ENCODE measurements around the gene C1QTNF1. TPM values are rescaled to one million over a fixed set of nuclear protein-coding genes. Genes with fewer than 3 reads are reported as not detected.

Gene C1QTNF1
- total RNA-seq, 2 experiments from 2014 or later, result not detected

DNA sequence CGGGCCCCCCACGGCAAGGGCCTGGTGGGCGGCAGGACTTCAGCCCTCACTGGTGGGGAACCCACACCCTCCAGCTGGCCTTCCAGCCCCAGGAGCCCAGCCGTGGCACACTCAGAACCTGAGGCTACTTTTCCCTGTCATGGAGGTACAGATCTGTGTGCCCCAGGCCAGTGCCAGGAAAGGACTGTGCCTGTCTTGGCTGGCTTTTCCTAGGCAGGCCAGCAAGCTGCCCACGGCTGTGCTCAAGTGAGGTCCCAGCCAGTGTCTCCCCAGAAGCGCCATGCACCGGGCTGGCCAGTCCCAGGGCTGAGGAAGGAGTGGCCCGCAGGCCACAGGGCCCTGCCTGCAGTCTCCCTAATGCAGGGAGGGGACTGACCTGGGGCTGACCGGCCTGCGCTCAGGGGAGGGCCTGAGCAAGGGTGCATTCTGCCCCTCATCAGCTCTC, 67.3 kb downstream of the C1QTNF1 start:
- H3K27me3 Mint-ChIP-seq, result peaks cover 10% of the 10 kb centered on the region
- H3K36me3 Mint-ChIP-seq, result no peaks in the 10 kb centered on the region
- CTCF ChIA-PET, result interaction anchor here (1.4 kb wide), 1 partner anchor 302 kb away, joined by 4 read pairs; no protein-coding TSS in a partner anchor
- peaks cover 8% of the 10 kb centered on the region for H3K4me1 Mint-ChIP-seq
- no peak overlapping the region for H3K4me3 Mint-ChIP-seq
- ATAC-seq, result no peak
- no peak for DNase-seq
- no peak overlapping the region for H3K27ac Mint-ChIP-seq
- no peaks in the 10 kb centered on the region for H3K9me3 Mint-ChIP-seq (ENCODE audit: low read depth)

DNA sequence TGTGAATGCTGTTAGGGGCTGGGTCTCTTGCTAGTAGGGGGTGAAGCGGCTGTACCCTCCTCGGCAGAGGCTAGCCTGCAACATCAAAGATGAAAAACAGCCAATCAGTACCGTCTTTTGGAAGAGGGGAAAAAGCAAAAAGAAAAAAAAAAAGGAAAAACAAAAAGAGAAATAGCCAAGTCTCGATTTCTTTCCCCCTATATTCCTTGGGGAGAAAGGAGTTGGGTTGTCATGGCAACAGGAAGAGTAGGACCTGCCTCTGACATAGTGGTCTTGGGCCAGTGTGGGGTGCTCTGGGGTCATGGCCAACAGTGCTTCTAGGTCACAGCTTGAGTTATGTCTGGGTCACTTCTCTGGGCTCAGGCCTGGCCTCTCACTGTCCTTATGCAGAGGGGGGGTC, 68.6 kb downstream of the C1QTNF1 start:
- no peaks in the 10 kb centered on the region for H3K36me3 Mint-ChIP-seq
- no peak overlapping the region for H3K27ac Mint-ChIP-seq
- peaks cover 10% of the 10 kb centered on the region for H3K27me3 Mint-ChIP-seq
- no peaks in the 10 kb centered on the region for H3K9me3 Mint-ChIP-seq (ENCODE audit: low read depth)
- ATAC-seq (no peak), DNase-seq (no peak)
- H3K4me3 Mint-ChIP-seq, result no peak overlapping the region
- H3K4me1 Mint-ChIP-seq, result peaks cover 8% of the 10 kb centered on the region
- CTCF ChIA-PET, result interaction anchor here (2.0 kb wide), 1 partner anchor 298 kb away, joined by 10 read pairs; no protein-coding TSS in a partner anchor

DNA sequence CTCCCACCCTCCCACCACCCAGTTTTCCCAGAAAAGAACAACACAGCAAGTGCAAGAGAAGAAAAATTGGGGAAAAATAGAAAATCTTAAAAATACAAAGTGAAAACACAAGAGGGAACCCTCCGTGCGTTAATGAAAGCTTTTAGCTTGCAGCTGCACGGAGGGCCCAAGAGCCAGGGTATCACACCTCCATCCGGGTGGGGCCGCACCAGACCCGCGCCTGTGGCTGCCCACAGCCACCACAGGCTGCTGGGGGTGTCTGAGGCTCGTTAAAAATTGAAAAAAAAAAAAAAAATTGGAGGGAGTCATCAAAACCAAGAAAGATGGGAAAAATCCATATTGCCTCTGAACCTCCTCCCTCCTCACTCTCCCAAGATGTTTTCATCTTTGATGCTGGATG, 69.3 kb downstream of the C1QTNF1 start:
- CTCF ChIA-PET, result interaction anchor here (0.8 to 2.0 kb wide), 5 partner anchors 8 to 308 kb away, joined by 3 to 13 read pairs (median 4); no protein-coding TSS in a partner anchor
- peaks cover 17% of the 10 kb centered on the region for H3K27me3 Mint-ChIP-seq
- H3K4me3 Mint-ChIP-seq, result no peak overlapping the region
- no peak for DNase-seq
- ATAC-seq, result no peak
- no peaks in the 10 kb centered on the region for H3K36me3 Mint-ChIP-seq
- H3K4me1 Mint-ChIP-seq, result peaks cover 8% of the 10 kb centered on the region
- H3K9me3 Mint-ChIP-seq (ENCODE audit: low read depth), result no peaks in the 10 kb centered on the region
- H3K27ac Mint-ChIP-seq, result no peak overlapping the region

DNA sequence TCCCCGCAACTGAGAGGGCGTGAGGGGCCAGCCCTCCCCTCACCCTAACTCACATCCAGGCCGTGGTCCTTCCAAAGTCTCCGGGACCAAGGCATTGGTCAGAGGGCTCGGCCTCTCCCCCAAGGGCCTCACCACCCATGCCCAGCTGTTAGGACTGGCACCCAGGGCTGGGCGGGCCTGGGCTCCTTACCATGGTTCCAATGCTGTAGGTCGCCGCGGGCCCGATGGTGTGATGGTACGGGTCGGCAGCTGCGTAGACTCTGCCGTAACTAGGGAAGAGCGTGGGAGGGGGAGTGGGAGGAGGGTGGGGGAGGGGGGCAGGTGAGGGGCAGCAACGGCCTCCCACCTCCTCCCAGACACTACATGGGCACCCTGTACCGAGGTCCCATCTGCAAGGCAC, 70.3 kb downstream of the C1QTNF1 start:
- DNase-seq (no peak), ATAC-seq (no peak)
- H3K4me3 Mint-ChIP-seq, result no peak overlapping the region
- H3K9me3 Mint-ChIP-seq (ENCODE audit: low read depth), result no peaks in the 10 kb centered on the region
- no peak overlapping the region for H3K27ac Mint-ChIP-seq
- CTCF ChIA-PET, result interaction anchor here (1.2 to 2.0 kb wide), 3 partner anchors 297 to 307 kb away, joined by 3 to 13 read pairs (median 10); no protein-coding TSS in a partner anchor
- peaks cover 8% of the 10 kb centered on the region for H3K4me1 Mint-ChIP-seq
- no peaks in the 10 kb centered on the region for H3K36me3 Mint-ChIP-seq
- peaks cover 18% of the 10 kb centered on the region for H3K27me3 Mint-ChIP-seq

DNA sequence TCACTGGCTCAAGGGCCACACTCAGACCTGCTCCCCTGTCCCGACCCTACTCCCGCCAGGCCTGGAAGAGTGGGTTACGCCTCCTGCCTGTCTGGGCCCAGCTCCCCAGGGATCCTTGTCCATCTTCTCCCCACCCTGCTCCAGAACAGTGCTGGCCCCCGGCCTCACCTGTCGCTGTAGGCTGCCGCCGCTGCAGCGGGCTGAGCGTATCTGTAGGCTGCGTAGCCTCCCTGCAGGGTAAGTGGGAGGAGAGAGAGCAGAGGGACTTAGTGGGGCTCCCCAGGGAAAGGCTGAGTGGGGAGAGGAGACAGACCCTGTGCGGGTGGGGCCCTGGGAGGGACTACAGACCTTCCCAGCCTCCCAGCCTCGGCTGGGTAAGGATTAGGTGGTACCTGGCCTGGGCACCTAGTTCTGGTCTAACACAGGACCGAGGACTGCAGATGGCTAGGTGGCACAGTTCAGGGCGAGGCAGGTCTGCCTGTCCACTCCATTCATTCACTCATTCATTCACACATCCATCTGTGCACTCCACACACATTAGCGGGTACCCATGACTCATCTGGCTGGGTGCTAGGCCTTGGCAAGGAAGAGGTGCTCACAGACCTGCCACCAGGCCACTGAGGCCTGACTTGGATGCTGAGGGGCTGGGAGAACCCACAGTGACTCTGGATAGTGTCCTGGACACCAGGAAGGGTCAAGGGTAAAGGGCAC, 71.5 kb downstream of the C1QTNF1 start:
- no peak overlapping the region for H3K4me3 Mint-ChIP-seq
- peaks cover 8% of the 10 kb centered on the region for H3K4me1 Mint-ChIP-seq
- no peak overlapping the region for H3K27ac Mint-ChIP-seq
- no peaks in the 10 kb centered on the region for H3K9me3 Mint-ChIP-seq (ENCODE audit: low read depth)
- H3K27me3 Mint-ChIP-seq, result peaks cover 18% of the 10 kb centered on the region
- CTCF ChIA-PET, result interaction anchor here (0.7 kb wide), 1 partner anchor 296 kb away, joined by 3 read pairs; no protein-coding TSS in a partner anchor
- no peaks in the 10 kb centered on the region for H3K36me3 Mint-ChIP-seq
- ATAC-seq (no peak), DNase-seq (no peak)

DNA sequence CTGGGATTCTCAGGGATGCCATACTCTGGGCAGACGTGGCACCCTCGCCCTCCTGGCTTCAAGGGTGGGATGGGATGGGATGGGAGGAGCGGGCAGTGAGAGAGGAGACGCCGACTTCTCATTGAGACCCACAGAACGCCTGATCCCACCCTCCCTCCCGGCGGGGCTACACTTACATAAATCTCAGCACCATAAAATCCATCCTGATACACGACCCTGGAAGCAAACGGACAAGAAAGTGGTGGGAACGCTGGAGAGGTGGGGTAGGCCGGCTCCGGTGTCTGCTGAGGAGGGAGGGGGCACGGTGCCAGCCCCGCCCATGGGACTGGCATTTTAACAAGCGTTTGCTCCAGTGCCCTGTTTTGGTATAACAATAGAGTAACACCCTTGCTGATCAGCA, 72.5 kb downstream of the C1QTNF1 start:
- H3K27me3 Mint-ChIP-seq, result peaks cover 18% of the 10 kb centered on the region
- DNase-seq (no peak), ATAC-seq (no peak)
- H3K4me3 Mint-ChIP-seq, result no peak overlapping the region
- H3K27ac Mint-ChIP-seq, result no peak overlapping the region
- CTCF ChIA-PET, result no interaction called here
- H3K36me3 Mint-ChIP-seq, result no peaks in the 10 kb centered on the region
- H3K4me1 Mint-ChIP-seq, result peaks cover 8% of the 10 kb centered on the region
- H3K9me3 Mint-ChIP-seq (ENCODE audit: low read depth), result no peaks in the 10 kb centered on the region

DNA sequence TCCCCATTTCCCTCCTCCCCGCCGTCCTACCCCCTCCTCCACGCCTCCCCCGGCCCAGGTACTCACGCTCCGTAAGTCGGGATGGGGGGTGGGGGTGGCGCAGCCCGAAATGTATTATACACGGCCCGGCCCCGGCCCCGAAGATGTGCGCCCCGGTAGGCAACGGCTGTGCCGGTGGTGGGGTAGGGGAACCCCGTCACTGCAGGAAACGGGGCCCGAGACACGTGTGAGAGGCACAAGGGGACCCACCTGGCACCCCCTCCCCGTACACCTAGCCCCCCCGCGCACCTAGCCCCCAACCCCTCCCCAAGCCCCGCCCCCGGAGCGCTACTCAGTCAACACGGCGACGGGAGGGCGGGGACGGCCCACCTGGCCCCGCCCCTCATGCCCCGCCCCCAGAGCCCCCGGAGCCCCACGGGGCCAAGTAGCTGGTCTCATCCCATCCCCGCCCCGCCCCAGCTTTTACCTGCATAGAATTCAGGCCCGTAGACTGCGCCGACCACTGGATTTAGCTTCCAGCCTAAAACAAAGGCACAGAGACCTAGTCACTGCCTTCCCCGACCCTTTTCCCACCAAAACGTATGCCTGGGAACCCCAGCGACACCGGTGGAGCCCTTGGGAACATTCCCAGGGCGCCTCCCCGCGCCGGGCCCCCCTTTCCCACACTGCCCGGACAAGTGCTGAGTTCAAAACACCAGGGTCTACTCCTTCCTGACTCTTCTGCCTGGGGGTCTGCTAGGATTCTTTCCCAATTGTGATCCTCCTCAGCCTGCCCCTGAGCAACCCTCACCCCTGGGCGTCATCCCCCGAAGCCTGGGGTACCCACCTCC, 73.5 kb downstream of the C1QTNF1 start:
- Mint-ChIP-seq H3K4me1 (peaks cover 7% of the 10 kb centered on the region), H3K36me3 (no peaks in the 10 kb centered on the region), H3K27me3 (peaks cover 18% of the 10 kb centered on the region), H3K4me3 (no peak overlapping the region), H3K27ac (no peak overlapping the region), H3K9me3 (ENCODE audit: low read depth) (no peaks in the 10 kb centered on the region)
- no peak for DNase-seq
- CTCF ChIA-PET, result interaction anchor here (1.0 to 1.9 kb wide), 2 partner anchors 15 to 294 kb away, joined by 3 to 4 read pairs; no protein-coding TSS in a partner anchor
- no peak for ATAC-seq

DNA sequence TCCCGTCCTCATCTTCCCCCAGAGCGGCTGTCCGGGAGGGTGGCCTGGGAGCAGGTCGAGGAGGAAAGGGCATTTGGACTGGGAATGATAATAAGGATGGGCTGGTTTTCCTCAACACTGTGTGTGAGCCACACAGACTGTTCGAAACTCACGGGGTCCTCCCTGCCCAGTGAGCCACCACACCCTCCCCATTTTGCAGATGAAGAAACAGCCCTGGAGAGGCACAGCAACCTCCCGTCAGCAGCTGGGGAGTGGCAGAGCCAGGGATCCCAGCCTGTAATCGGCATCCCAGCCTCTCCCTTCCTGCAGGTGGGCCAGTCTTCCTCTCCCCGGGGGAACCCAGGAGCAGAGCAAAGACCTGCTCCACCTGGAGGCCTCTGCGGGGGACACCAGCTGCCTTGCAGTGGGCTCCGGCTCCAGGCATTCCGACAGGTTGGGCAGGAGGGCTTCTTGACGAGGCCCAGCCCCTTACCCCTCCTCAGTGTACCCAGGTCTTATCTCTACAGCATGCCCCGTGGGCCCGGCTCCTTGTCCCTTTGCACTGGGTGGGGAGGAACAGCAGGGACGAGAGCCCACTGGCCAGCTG, 74.4 kb downstream of the C1QTNF1 start:
- H3K4me3 Mint-ChIP-seq, result no peak overlapping the region
- H3K27ac Mint-ChIP-seq, result no peak overlapping the region
- CTCF ChIA-PET, result interaction anchor here (1.0 to 1.9 kb wide), 2 partner anchors 16 to 293 kb away, joined by 3 to 4 read pairs; no protein-coding TSS in a partner anchor
- no peaks in the 10 kb centered on the region for H3K9me3 Mint-ChIP-seq (ENCODE audit: low read depth)
- peaks cover 17% of the 10 kb centered on the region for H3K27me3 Mint-ChIP-seq
- no peaks in the 10 kb centered on the region for H3K36me3 Mint-ChIP-seq
- DNase-seq (no peak), ATAC-seq (no peak)
- H3K4me1 Mint-ChIP-seq, result peaks cover 2% of the 10 kb centered on the region

Other genes starting within 250 kb of the C1QTNF1 start
- gene CYTH1, start 241.9 kb upstream of the C1QTNF1 start, total RNA-seq, result 100 to 1,000 TPM; 151 to 156 TPM
- gene USP36, start 183.4 kb upstream of the C1QTNF1 start, total RNA-seq, result 10 to 100 TPM; 84.5 to 94.3 TPM
- gene CEP295NL, start 121.0 kb upstream of the C1QTNF1 start, total RNA-seq, result under 1 TPM in 1 of 2 experiments, not detected in 1; 0.29 TPM
- 1 to 10 TPM; 1.7 to 2.9 TPM for gene TIMP2, start 98.8 kb upstream of the C1QTNF1 start, total RNA-seq
- gene LGALS3BP, start 44.2 kb upstream of the C1QTNF1 start, total RNA-seq, result 100 to 1,000 TPM in 1 of 2 experiments, 10 to 100 TPM in 1; 75.7 to 162 TPM
- 10 to 100 TPM; 67.2 to 78.3 TPM for gene CANT1, start 14.4 kb upstream of the C1QTNF1 start, total RNA-seq
- gene ENGASE, start 50.7 kb downstream of the C1QTNF1 start, total RNA-seq, result 10 to 100 TPM; 42.9 to 45.7 TPM

Data from activated CD8-positive, alpha-beta memory T cell treated with anti-CD3 and anti-CD28 coated beads, Interleukin-2, amount 10 ng/mL, durations not matched to agents 7 days and 5 days (primary cell).